HG03460 (cell line): Measurements from ENCODE around the gene MSANTD3.
"Not testable (repeated sequence)": the region's sequence is repeated elsewhere in the genome, so short reads cannot be mapped to it uniquely, and the experiment has no call there.

Experiments used
- ATAC-seq: cut with Tn5 transposase; IDR thresholded peaks from one replicate; pipeline ENCODE4 v1.9.1; 2021; ENCODE audit not compliant: unreplicated experiment

The MSANTD3 gene

GRCh38 chr9:100428871-100429654 is 2.1 kb downstream of the MSANTD3 start:
- no peak for ATAC-seq

DNA sequence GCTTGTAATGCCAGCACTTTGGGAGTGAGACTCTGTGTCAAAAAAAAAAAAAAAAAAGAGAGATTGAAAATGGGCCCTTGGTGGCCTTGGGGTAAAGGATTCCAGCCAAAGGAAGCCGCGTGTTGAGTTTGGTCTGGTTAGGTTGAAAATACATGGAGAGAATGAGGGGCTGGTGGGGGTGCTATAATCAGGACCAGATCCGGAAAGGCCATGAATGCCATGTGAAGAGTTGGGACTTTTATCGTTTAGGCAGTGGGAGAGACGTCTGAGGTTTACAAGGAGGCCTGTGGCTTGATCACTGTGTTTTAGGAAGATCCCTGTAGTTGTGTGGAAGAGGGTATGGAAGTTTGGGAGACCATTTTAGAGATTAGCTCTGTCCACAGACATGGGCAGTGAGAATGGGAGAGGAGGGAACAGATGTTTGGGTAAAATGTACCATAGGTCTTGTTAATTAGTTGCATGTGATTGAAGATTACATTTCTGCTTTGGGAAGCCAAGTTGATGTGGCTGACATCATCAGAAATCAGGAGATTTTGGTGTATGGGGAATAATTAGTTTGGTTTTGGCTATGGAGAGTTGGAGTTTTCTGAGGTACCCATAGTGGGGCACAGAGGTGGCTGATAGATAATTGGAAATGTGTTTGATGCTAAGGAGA is 3.5 kb downstream of the MSANTD3 start:
- ATAC-seq = no peak

DNA sequence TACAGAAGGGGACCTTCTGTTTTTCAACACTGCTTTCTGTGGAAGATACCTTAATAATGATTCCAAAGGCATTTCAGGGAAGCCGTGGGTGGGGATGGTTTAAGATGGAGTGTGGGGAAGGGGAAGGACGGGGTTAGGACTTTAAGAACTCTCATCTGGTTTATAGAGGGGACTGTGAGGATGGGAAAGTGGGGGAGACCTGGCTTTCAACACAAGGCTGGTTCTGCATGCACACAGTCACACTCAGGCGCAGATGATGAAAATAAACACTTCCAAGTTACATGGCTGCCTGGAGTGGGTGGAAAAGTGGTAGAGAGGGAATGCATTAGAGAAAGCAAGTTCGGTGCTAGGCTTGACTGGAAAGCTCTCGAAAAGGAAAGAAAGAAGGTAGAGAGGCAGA is 4.9 kb downstream of the MSANTD3 start:
- ATAC-seq = no peak

DNA sequence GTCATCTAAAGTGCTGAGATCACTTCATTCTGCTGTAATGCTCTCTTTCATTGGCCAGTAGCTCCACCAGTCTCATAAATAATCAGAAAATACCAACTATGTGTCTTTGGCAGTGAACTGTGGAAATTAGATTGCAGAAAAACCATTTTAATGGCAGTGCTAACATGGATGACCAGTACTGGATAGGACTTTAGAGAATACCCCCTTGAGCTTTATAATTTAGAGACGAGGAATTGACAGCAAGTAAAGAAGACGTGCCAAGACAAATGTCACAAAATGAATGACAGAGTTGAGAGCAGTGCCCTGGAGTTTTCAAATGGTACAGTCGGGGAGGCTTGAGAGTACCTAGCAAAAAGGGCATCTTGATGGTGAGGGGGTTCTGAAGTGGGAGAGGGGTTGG is 5.8 kb downstream of the MSANTD3 start:
- no peak for ATAC-seq

DNA sequence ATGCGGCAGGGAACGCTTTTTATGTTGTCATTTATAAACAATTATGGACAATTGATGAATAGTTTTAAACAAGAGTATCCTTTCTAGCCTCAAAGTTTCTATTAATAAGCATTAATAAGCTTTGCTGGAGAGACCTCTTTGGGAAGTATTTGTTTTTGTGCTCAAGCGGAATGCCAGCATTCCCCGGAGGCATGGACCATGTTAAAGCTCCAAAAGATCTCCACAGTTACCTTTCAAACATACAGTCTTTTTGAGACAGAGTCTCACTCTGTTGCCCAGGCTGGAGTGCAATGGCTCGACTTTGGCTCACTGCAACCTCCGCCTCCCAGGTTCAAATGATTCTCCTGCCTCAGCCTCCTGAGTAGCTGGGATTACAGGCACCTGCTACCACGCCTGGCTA is 9.6 kb downstream of the MSANTD3 start:
- ATAC-seq = no peak

DNA sequence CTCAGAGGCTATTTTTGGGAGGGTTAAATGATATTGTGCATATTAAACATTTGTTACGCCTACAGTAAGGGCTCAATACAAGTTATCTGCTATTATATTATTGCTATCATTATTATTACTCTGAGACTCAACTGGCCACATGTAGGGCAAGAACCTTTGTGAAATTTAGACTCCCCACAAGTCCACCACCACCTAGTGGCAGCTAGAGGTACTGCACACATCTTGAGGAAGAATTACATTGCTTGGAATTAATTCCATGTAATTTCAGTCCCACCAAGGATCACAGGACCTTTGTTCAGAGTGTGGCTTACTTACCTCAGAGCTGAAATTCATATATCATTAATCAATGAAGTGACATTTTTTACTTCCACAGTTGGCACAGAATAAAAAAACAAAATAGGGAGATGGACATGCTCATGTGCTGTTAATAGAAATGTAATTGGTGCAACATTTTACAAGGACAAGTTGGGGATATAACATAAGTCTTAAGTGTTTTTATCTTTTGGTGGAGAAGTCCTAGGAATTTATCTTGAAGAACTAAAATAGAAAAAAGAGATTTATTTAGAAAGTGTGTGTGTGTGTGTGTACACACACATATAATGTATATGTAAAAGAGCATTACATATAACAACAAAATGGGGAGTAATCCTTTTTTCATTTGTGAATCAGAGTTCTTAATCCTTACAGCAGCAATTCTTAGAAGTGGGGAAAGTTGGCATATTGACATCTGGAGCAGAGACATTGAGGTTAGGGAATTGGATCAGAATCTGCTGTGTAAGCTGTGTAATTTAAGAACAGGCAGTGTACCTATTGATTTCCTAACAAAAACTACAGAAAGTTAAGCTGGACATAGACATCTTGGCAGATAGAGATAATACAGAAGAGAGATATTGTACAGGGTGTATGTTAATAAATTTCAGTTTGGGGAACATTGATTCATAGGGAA is 11.2 kb downstream of the MSANTD3 start:
- ATAC-seq = no peak

- no peak for ATAC-seq
These were observed 13.1 kb downstream of the MSANTD3 start for GRCh38 chr9:100440071-100440470.

- not testable (repeated sequence) for ATAC-seq
These were observed 13.5 kb downstream of the MSANTD3 start for GRCh38 chr9:100440487-100440886.

DNA sequence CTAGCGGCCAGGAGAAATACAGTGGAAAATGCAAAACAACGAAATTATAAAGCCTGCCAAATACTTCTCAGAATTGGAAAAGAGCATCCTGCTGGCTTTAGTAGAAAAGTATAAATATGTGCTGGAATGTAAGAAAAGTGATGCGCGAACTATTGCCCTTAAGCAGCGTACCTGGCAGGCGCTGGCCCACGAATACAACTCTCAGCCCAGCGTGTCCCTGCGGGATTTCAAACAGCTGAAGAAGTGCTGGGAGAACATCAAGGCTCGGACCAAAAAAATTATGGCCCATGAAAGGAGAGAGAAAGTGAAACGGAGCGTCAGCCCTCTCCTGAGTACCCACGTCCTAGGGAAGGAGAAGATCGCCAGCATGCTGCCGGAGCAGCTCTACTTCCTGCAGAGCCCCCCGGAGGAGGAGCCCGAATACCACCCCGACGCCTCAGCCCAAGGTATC is 15.0 kb downstream of the MSANTD3 start:
- ATAC-seq = no peak

DNA sequence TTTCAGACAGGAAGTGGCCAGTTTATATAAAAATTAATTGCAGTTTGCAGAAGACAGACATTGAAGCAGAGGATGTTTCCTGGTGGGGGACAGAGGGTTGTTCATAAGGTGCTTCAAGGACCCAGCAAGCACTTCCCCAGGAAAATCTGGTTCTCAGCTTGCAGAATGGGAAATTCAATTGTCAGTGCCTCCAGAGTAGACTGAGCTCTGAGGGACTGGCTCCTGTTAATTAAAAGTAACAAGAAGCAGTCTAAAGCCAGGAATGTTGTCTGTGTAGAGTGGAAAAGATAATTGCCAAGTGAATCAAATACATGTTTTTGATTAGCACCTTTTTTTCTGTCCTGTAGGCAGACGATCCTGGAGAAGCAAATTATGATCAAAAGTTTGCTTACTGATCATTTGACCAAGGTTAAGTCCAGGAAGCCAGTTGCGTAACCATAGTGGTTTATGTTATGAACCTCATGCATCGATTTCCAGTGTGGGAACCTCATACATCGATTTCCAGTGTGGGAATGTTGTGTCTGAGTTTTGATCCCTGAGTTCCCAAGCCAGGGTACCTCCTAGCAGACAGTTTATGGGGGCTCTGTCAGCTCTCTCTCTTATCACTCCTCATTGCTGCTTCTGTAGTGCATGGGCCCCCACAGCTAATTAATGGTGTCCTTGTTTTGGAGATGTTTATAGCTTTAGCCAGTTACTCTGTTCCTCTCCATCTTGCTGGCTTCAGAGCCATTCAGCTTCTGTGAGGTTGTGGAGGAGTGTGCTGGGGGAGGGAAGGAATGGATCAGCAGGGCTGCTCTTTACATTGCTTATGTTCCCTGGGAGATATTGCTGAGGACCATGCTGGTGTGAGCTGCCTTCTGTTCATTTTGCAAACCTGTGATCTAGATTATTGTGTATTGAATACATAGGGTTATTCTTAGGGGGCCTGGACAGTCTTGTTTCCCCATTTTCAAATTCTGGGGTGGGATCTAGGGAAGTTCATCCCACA is 17.1 kb downstream of the MSANTD3 start:
- ATAC-seq = no peak

- no peak for ATAC-seq
These were observed 18.4 kb downstream of the MSANTD3 start for GRCh38 chr9:100445161-100445902.

- ATAC-seq = no peak
These were observed 19.1 kb downstream of the MSANTD3 start for GRCh38 chr9:100445903-100446549.

DNA sequence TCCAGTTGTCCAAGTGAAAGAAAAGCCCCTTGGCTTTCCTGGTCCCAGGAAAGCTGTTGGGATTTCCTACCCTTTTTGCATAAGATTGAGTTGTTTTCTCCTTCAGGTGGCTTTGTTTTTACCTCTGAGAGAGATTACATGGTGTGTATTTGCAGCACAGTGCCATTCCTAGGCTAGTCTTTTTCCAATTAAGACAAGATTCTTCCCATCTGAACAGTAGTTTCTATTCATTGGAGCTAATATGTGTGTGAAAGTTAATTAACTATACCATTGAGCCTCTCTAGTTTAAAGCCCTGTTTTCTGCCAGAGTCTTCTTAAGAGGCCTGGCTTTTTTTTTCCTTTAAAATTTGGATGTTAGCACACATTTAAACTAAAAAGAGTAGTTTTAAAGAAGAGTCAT is 20.1 kb downstream of the MSANTD3 start:
- ATAC-seq = no peak

- ATAC-seq = no peak
These were observed 21.3 kb downstream of the MSANTD3 start for GRCh38 chr9:100448266-100448665.

GRCh38 chr9:100449420-100449819 is 22.5 kb downstream of the MSANTD3 start:
- ATAC-seq = no peak

DNA sequence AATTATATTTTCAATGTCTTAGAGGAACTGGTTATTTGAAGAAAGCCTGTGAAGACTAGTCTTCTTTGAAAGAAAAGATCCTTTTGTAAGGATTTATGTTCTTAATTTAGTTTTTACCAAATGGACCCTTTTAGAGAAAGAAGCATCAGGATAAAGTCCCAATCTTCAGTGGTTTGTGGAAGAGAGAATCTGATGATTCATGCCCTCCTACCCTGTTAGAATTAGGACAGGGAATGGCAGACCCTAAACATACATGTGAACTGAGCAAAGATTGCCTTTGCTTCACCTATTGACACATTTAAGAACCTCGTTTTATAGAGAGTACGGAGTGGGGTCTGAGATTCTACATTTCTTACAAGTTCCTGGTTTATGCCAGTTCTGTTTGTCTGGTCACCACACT is 26.0 kb downstream of the MSANTD3 start:
- no peak for ATAC-seq

DNA sequence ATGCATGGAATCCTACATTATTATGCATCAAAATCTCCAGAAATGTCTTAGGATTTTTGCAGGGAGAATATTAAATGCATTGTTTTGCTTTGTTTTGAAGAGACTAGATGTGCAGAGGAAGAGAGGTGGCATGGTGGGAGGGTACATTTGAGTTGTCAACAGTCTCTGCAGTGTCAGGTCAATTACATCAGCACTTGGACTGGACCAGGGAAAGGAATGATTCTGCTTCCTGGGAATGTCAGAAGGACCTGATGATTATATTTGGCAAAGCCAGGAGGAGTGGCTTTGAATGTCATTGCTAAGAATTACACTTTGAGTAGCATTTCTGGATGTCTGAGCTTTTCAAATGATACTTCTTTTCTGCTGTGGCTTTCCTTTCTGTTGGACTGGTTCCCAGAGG is 28.5 kb downstream of the MSANTD3 start:
- ATAC-seq = no peak

GRCh38 chr9:100457517-100457916 is 30.6 kb downstream of the MSANTD3 start:
- no peak for ATAC-seq

DNA sequence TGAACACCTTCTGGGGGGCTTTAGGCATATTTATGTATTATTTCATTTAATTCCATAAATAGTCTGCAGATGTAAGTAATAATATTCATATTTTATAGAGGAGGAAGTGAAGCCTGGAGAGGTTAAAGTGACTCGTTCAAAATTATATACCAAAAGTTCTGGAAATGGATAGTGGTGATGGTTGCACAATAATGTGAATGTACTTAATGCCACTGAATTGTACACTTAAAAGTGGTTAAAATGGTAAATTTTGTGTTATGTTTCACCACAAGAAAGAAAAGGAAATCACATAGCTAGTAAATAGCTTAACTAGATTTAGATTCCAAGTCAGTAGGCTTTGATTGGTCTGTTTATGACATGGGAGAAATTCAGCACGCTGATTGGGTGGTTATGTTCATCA is 33.0 kb downstream of the MSANTD3 start:
- no peak for ATAC-seq
